H1 (cell line): ENCODE data around the gene USP50. TPM values are rescaled to one million over a fixed set of nuclear protein-coding genes. Genes with fewer than 3 reads are reported as not detected.

ENCODE experiments used
- CTCF ChIA-PET: fragments of 300-600 bp; sonication (Branson Sonifier 250); formaldehyde crosslinking; loops from one replicate; lab custom pipeline; 2021; ENCODE audit not compliant: partially characterized antibody; lab: Charles Lee
- POLR2A ChIA-PET: fragments of 300-600 bp; sonication (Branson Sonifier 250); formaldehyde crosslinking; loops from one replicate; lab custom pipeline; 2021; ENCODE audit warnings: inconsistent platforms; ENCODE audit not compliant: partially characterized antibody; lab: Charles Lee
- DNase-seq, 2 experiments: peaks; one replicate each; pipeline versions ENCODE4 v3.0.0 to v3.0.0-alpha.2; 2010 to 2022; ENCODE audit warnings: low spot score in 2 of 2, low read depth in 1 of 2, mixed read lengths in 1 of 2
- FAIRE-seq: peaks from 2 replicates; lab custom pipeline; 2011; peaks lifted over from hg19 to GRCh38; lab: Jason Lieb, UNC
- H2AFZ ChIP-seq: 2 replicates; pipeline ENCODE4 v1.8.1; 2012; ENCODE audit warnings: low read length, inconsistent platforms
- H2AK5ac ChIP-seq: 2 replicates; pipeline ENCODE4 v1.6.1; 2013; ENCODE audit warnings: low read depth, low read length
- H2BK120ac ChIP-seq: replicated peaks from 2 replicates; pipeline ENCODE3; 2013; ENCODE audit warnings: low read depth, low read length, inconsistent platforms
- H2BK12ac ChIP-seq: 2 replicates; pipeline ENCODE4 v1.6.1; 2013; ENCODE audit warnings: low read depth, low read length
- H2BK15ac ChIP-seq: 2 replicates; pipeline ENCODE4 v1.6.1; 2013; ENCODE audit warnings: low read length
- H2BK20ac ChIP-seq: 2 replicates; pipeline ENCODE4 v1.6.1; 2013; ENCODE audit warnings: low read length
- H2BK5ac ChIP-seq: 2 replicates; pipeline ENCODE4 v1.6.1; 2013; ENCODE audit warnings: low read depth, low read length
- H3K14ac ChIP-seq: 2 replicates; pipeline ENCODE4 v1.6.1; 2013; ENCODE audit warnings: inconsistent platforms; ENCODE audit not compliant: insufficient read length
- H3K18ac ChIP-seq: 2 replicates; pipeline ENCODE4 v1.6.1; 2013; ENCODE audit warnings: low read length; ENCODE audit errors: extremely low read depth
- H3K23ac ChIP-seq: 2 replicates; pipeline ENCODE4 v1.6.1; 2013; ENCODE audit warnings: inconsistent platforms; ENCODE audit not compliant: insufficient read length
- H3K23me2 ChIP-seq: 2 replicates; pipeline ENCODE4 v1.6.1; 2013; ENCODE audit warnings: low read depth, low read length
- H3K27ac ChIP-seq: 2 replicates; pipeline ENCODE4 v1.6.1; 2011; ENCODE audit warnings: low read depth, low read length, inconsistent platforms
- H3K27me3 ChIP-seq, 4 experiments: replicated peaks in 1 of 4; 1 replicate in 1 of 4; 2 replicates in 3 of 4; pipeline versions ENCODE4 v1.6.1 to v1.8.1; 2011 to 2013; ENCODE audit warnings: low read length in 3 of 4, mild to moderate bottlenecking in 3 of 4, inconsistent platforms in 2 of 4, mixed read lengths in 2 of 4, moderate library complexity in 1 of 4; ENCODE audit not compliant: control insufficient read depth in 3 of 4, insufficient read depth in 3 of 4; ENCODE audit errors: extremely low read depth in 1 of 4
- H3K36me3 ChIP-seq, 4 experiments: 2 replicates each; pipeline versions ENCODE4 v1.6.1 to v1.8.1; 2011 to 2013; ENCODE audit warnings: mild to moderate bottlenecking in 4 of 4, low read length in 3 of 4, moderate library complexity in 2 of 4, control low read depth in 1 of 4, inconsistent platforms in 1 of 4; ENCODE audit not compliant: insufficient read depth in 4 of 4, control insufficient read depth in 2 of 4
- H3K4ac ChIP-seq: replicated peaks from 2 replicates; pipeline ENCODE3; 2013; ENCODE audit warnings: low read length, low read depth, mixed read lengths, inconsistent platforms; ENCODE audit not compliant: insufficient read length
- H3K4me1 ChIP-seq, 4 experiments: replicated peaks in 1 of 4; 1 replicate in 1 of 4; 2 replicates in 3 of 4; pipeline versions ENCODE4 v1.6.1 to v1.8.1; 2011 to 2013; ENCODE audit warnings: low read length in 3 of 4, inconsistent platforms in 2 of 4, mixed read lengths in 1 of 4; ENCODE audit not compliant: insufficient read depth in 4 of 4, control insufficient read depth in 3 of 4
- H3K4me2 ChIP-seq, 2 experiments: 2 replicates each; pipeline versions ENCODE4 v1.6.1 to v1.8.1; 2011 to 2013; ENCODE audit warnings: low read depth in 2 of 2, low read length in 2 of 2, control low read depth in 1 of 2, inconsistent platforms in 1 of 2, mild to moderate bottlenecking in 1 of 2; ENCODE audit not compliant: insufficient read depth in 1 of 2
- H3K4me3 ChIP-seq, 4 experiments: fragments of 200-600, 300-600 bp in 1 of 4; sonication (generic), shearing (Covaris generic), sonication (Bioruptor Twin) in 1 of 4; 2 replicates each; pipeline versions ENCODE4 v1.5.1 to v1.8.1; 2011 to 2016; ENCODE audit warnings: low read length in 4 of 4, low read depth in 3 of 4, control low read depth in 2 of 4, inconsistent platforms in 2 of 4, mild to moderate bottlenecking in 2 of 4, mixed read lengths in 1 of 4, moderate library complexity in 1 of 4; ENCODE audit not compliant: insufficient read depth in 2 of 4; ENCODE audit errors: extremely low read depth in 1 of 4
- H3K56ac ChIP-seq: replicated peaks from 2 replicates; pipeline ENCODE3; 2013; ENCODE audit warnings: low read depth, mild to moderate bottlenecking, mixed read lengths, low read length, inconsistent platforms; ENCODE audit not compliant: insufficient read length
- H3K79me1 ChIP-seq: 2 replicates; pipeline ENCODE4 v1.6.1; 2013; ENCODE audit warnings: low read depth, low read length, control low read depth
- H3K79me2 ChIP-seq, 2 experiments: 2 replicates each; pipeline versions ENCODE4 v1.6.1 to v1.8.1; 2012 to 2013; ENCODE audit warnings: low read length in 2 of 2, mild to moderate bottlenecking in 2 of 2, inconsistent platforms in 1 of 2; ENCODE audit not compliant: insufficient read depth in 2 of 2, control insufficient read depth in 1 of 2
- H3K9ac ChIP-seq, 4 experiments: replicated peaks in 1 of 4; 1 replicate in 1 of 4; 2 replicates in 3 of 4; pipeline versions ENCODE4 v1.6.1 to v1.8.1; 2011 to 2013; ENCODE audit warnings: low read depth in 3 of 4, low read length in 3 of 4, control low read depth in 2 of 4, mild to moderate bottlenecking in 2 of 4, moderate library complexity in 2 of 4, inconsistent platforms in 1 of 4; ENCODE audit errors: extremely low read depth in 1 of 4
- H3K9me3 ChIP-seq, 2 experiments: 2 replicates each; pipeline versions ENCODE4 v1.6.1 to v1.8.1; 2012 to 2013; ENCODE audit warnings: mild to moderate bottlenecking in 2 of 2, moderate library complexity in 2 of 2, control low read depth in 1 of 2, inconsistent platforms in 1 of 2, low read depth in 1 of 2, low read length in 1 of 2, mixed read lengths in 1 of 2; ENCODE audit not compliant: insufficient read depth in 2 of 2
- H4K20me1 ChIP-seq, 2 experiments: replicated peaks in 1 of 2; 2 replicates each; pipeline versions ENCODE3 to v1.8.1; 2011 to 2013; ENCODE audit warnings: inconsistent platforms in 2 of 2, low read length in 2 of 2, mild to moderate bottlenecking in 1 of 2; ENCODE audit not compliant: insufficient read depth in 2 of 2, control insufficient read depth in 1 of 2
- H4K5ac ChIP-seq: 2 replicates; pipeline ENCODE4 v1.6.1; 2013; ENCODE audit warnings: low read length, low read depth, mixed read lengths, inconsistent platforms; ENCODE audit not compliant: insufficient read length
- H4K8ac ChIP-seq: 2 replicates; pipeline ENCODE4 v1.8.0; 2013; ENCODE audit warnings: mild to moderate bottlenecking, moderate library complexity, low read length, inconsistent platforms; ENCODE audit not compliant: insufficient read depth; ENCODE audit errors: extremely low read depth
- H4K91ac ChIP-seq: replicated peaks from 2 replicates; pipeline ENCODE3; 2013; ENCODE audit warnings: low read length, mixed read lengths, inconsistent platforms; ENCODE audit not compliant: insufficient read length
- ASH2L ChIP-seq: fragments of 200-600, 300-600 bp; sonication (generic); IDR thresholded peaks from one replicate; pipeline ENCODE4 v1.7.1; 2017; ENCODE audit warnings: low read length
- BACH1 ChIP-seq: IDR thresholded peaks from 2 replicates; pipeline ENCODE4 v1.6.1; 2012; ENCODE audit warnings: low read length, improper control_type of control experiment
- KDM1A ChIP-seq: fragments of 200-600, 300-600 bp; sonication (generic); IDR thresholded peaks from 2 replicates; pipeline ENCODE4 v1.7.1; 2016; ENCODE audit warnings: mild to moderate bottlenecking, low read length, borderline replicate concordance
- MAFK ChIP-seq: IDR thresholded peaks from 2 replicates; pipeline ENCODE4 v1.6.1; 2012; ENCODE audit warnings: low read depth, mild to moderate bottlenecking, improper control_type of control experiment, low read length
- POLR2AphosphoS5 ChIP-seq: IDR thresholded peaks from 2 replicates; pipeline ENCODE4 v1.6.1; 2011; ENCODE audit warnings: low read depth, low read length
- WGBS, 2 experiments: shearing (Covaris generic) in 1 of 2; methylation state at CpG; one replicate each; pipeline versions ENCODE4 v1.1.6 to v1.1.7; 2013 to 2015; ENCODE audit warnings: low lambda C conversion rate in 2 of 2, mixed read lengths in 2 of 2, inconsistent platforms in 1 of 2, low coverage in 1 of 2, missing lambda C conversion rate in 1 of 2; ENCODE audit not compliant: insufficient replicate concordance in 2 of 2, insufficient coverage in 1 of 2, insufficient read length in 1 of 2; ENCODE audit errors: extremely low coverage in 1 of 2, missing lambda C conversion rate in 1 of 2; 5-methylcytosine and 5-hydroxymethylcytosine counted together
- polyA plus RNA-seq, 7 experiments: library from polyadenylated mRNA; depleted of rRNA in 3 of 7; stranded (reverse) in 5 of 7; unstranded in 2 of 7; fragments of >200 nt in 5 of 7; fragments of 200-250 nt in 2 of 7; gene quantifications; 1 replicate in 5 of 7; 2 replicates in 1 of 7; 4 replicates in 1 of 7; pipeline versions ENCODE4 v1.2.1 to v1.2.3, GENCODE V29; 2011 to 2013; ENCODE audit warnings: missing spikeins in 2 of 7, mixed read lengths in 2 of 7
- total RNA-seq: library from RNA; stranded (reverse); fragmentation: NEBNext Ultra II Directional; extraction: Animal tissue kit (Norgen Biotek cat#: 25700); gene quantifications from 2 replicates; pipeline ENCODE4 v1.2.1, GENCODE V29; 2021

USP50 gene
- total and polyA plus RNA-seq, 2 of the 8 experiments (the other 6 are each of a cell fraction or from before 2014, with no cell fraction given) = not detected

DNA sequence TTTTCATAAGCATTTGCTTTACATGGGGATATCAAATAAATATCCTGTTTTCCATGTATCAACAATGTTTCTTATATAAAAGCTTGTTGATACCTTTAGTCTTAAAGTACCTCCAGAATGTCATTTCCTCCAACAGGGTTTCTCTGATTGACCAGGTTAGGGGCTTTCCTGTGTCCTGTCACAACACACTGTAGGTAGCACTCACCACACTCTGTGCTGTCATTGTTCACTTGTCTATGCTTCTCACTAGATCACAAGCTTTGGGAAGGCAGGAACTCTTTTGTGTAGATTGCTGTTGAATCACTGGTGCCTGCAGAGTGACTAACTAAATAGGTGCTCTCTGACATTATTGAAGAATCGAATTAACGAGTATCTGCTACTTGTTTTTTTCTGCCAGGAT, 49.8 kb downstream of the USP50 start:
- Histone ChIP-seq H3K36me3 (peaks cover 5 to 73% (median 34%) of the 10 kb centered on the region in 4 experiments), H2AFZ (no peak overlapping the region), H2BK15ac (no peak overlapping the region), H3K27me3 (no peaks in the 10 kb centered on the region), H4K8ac (no peak overlapping the region), H2BK20ac (no peak overlapping the region), H2BK5ac (no peak overlapping the region), H3K4me2 (no peak overlapping the region), H3K23me2 (no peaks in the 10 kb centered on the region), H3K79me1 (no peaks in the 10 kb centered on the region), H3K4ac (no peak overlapping the region), H3K23ac (no peak overlapping the region), H3K79me2 (no peaks in the 10 kb centered on the region), H2BK12ac (no peak overlapping the region), H3K9ac (no peak overlapping the region)
- no peak for DNase-seq
- POLR2A ChIA-PET = no interaction called here
- WGBS, 2 experiments = 88% methylated on average over 2 of the region's 2 CpGs; no CpG with 5 or more reads in 1 of the 2 experiments
- TF ChIP-seq MAFK (no peak), KDM1A (no peak), POLR2AphosphoS5 (no peak), ASH2L (no peak), BACH1 (no peak)
- TF ChIP-seq, all 59 proteins: peak for 0
- no peak overlapping the region for H4K91ac ChIP-seq
- H4K20me1 ChIP-seq = no peaks in the 10 kb centered on the region
- FAIRE-seq = no peak
- no peaks in the 10 kb centered on the region for H3K4me1 ChIP-seq
- H3K4me3 ChIP-seq = no peak overlapping the region
- H3K18ac ChIP-seq = no peak overlapping the region
- H3K56ac ChIP-seq = no peak overlapping the region
- H3K9me3 ChIP-seq = no peaks in the 10 kb centered on the region
- H3K27ac ChIP-seq = no peak overlapping the region
- no peak overlapping the region for H4K5ac ChIP-seq
- H2AK5ac ChIP-seq = no peak overlapping the region
- no peak overlapping the region for H3K14ac ChIP-seq
- H2BK120ac ChIP-seq = no peak overlapping the region
- CTCF ChIA-PET = no interaction called here
